Measurements from ENCODE around the gene PDE10A. TPM values are rescaled to one million over a fixed set of nuclear protein-coding genes. Genes with fewer than 3 reads are reported as not detected.

PDE10A gene
- total and polyA plus RNA-seq, 2 of the 4 experiments (the other 2 are of a cell fraction): 3.4 to 12.4 TPM

DNA sequence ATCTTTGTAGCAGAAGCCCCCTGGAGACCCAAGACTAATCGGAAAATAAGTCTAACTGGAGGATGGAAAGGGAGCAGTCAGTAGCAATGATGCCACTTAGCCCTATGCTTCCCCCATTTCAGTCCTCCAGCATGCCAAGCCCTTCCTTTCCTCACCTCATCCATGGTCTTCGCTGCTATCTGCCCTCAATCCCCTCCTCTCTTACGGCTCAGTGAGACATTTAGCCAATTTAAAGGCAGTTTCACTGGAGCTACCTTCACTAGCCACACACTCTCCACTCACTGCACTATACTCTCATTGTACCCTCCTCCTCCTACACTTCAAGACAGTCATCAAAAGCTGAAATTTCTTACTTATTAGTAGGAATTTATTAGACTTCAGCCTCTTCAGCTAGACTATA lies 111.2 kb downstream of the PDE10A start:
- Histone ChIP-seq H3K79me1 (ENCODE audit: low read depth in 1 of 2, low read length in 2 of 2) (peaks cover 10 to 24% of the 10 kb centered on the region in 2 experiments), H3K36me3 (ENCODE audit: control insufficient read depth, insufficient read depth, low read length) (no peaks in the 10 kb centered on the region), H3K9ac (ENCODE audit: low read depth, low read length) (no peak overlapping the region), H3K27me3 (ENCODE audit: control insufficient read depth, insufficient read depth, low read length) (no peaks in the 10 kb centered on the region), H4K8ac (ENCODE audit: low read depth in 2 of 2, low read length in 2 of 2) (no peak overlapping the region), H3K4me3 (ENCODE audit: insufficient read depth, low read depth, low read length) (no peak overlapping the region), H4K91ac (ENCODE audit: insufficient read depth, low read depth, low read length) (no peak overlapping the region), H3K4ac (ENCODE audit: low read depth, low read length) (no peak overlapping the region), H3K27ac (ENCODE audit: insufficient read depth, low read length) (no peak overlapping the region), H2BK15ac (ENCODE audit: low read depth, low read length) (no peak overlapping the region), H3K23ac (ENCODE audit: low read depth, low read length) (no peak overlapping the region), H3K4me2 (ENCODE audit: low read depth, low read length) (no peak overlapping the region), H3K56ac (ENCODE audit: extremely low read depth, insufficient read depth, low read length) (no peak overlapping the region), H2BK5ac (ENCODE audit: low read depth, low read length, poor library complexity, severe bottlenecking) (no peak overlapping the region), H3K9me3 (ENCODE audit: control insufficient read depth, insufficient read depth, low read length) (no peaks in the 10 kb centered on the region), H2AK9ac (replicated peaks; ENCODE audit: low read depth, low read length, poor library complexity) (no peak overlapping the region), H3K4me1 (ENCODE audit: control insufficient read depth, insufficient read depth, low read length) (no peaks in the 10 kb centered on the region), H4K5ac (ENCODE audit: low read depth, low read length) (no peak overlapping the region), H3K9me1 (ENCODE audit: insufficient read depth, low read length) (no peaks in the 10 kb centered on the region), H2AK5ac (ENCODE audit: low read depth, low read length) (no peak overlapping the region), H3K14ac (replicated peaks; ENCODE audit: low read depth, low read length) (no peak overlapping the region), H2BK20ac (ENCODE audit: low read depth, low read length) (no peak overlapping the region), H2AFZ (replicated peaks; ENCODE audit: low read length, poor library complexity) (no peak overlapping the region), H2BK120ac (ENCODE audit: low read depth, low read length) (no peak overlapping the region), H3K18ac (ENCODE audit: low read depth, low read length) (no peak overlapping the region), H4K20me1 (ENCODE audit: insufficient read depth, low read length) (no peaks in the 10 kb centered on the region)
- DNase-seq (no peak), ATAC-seq (ENCODE audit: low read depth) (no peak)
- intact Hi-C loops (cut with micrococcal nuclease) (no loop called here), dilution Hi-C loops (cut with HindIII; ENCODE audit: low sequenced_read_pairs, unreplicated experiment) (no loop called here), in situ Hi-C loops (cut with MboI; ENCODE audit: low sequenced_read_pairs) (no loop called here)
- WGBS, 2 experiments (ENCODE audit: extremely low coverage in 2 of 2, insufficient read length in 1 of 2): 64% methylated on average over 2 of the region's 3 CpGs; no CpG with 5 or more reads in 1 of the 2 experiments
- TF ChIP-seq CEBPB (IDR thresholded peaks at IDR 0.05; ENCODE audit: low read depth, low read length) (no peak), MXI1 (IDR thresholded peaks at IDR 0.05; ENCODE audit: borderline replicate concordance, low read depth, low read length) (no peak), SMC3 (IDR thresholded peaks at IDR 0.05; ENCODE audit: low read depth, low read length) (no peak), RAD21 (IDR thresholded peaks at IDR 0.05; ENCODE audit: low read length) (no peak), MAFK (IDR thresholded peaks at IDR 0.05; ENCODE audit: low read depth, low read length) (no peak), CHD1 (IDR thresholded peaks at IDR 0.05; ENCODE audit: low read depth, low read length) (no peak), BHLHE40 (IDR thresholded peaks at IDR 0.05; ENCODE audit: low read depth, low read length) (no peak), RCOR1 (IDR thresholded peaks at IDR 0.05; ENCODE audit: insufficient replicate concordance, low read length) (no peak), FOS (IDR thresholded peaks at IDR 0.05; ENCODE audit: low read depth, low read length) (no peak), RFX5 (IDR thresholded peaks at IDR 0.05; ENCODE audit: low read depth, low read length) (no peak), MAZ (IDR thresholded peaks at IDR 0.05; ENCODE audit: borderline replicate concordance, low read depth, low read length) (no peak), POLR2A (IDR thresholded peaks at IDR 0.05; ENCODE audit: low read depth, low read length) (no peak), NFE2L2 (IDR thresholded peaks at IDR 0.05; ENCODE audit: low read depth, low read length) (no peak)
- TF ChIP-seq, protein P1, sequence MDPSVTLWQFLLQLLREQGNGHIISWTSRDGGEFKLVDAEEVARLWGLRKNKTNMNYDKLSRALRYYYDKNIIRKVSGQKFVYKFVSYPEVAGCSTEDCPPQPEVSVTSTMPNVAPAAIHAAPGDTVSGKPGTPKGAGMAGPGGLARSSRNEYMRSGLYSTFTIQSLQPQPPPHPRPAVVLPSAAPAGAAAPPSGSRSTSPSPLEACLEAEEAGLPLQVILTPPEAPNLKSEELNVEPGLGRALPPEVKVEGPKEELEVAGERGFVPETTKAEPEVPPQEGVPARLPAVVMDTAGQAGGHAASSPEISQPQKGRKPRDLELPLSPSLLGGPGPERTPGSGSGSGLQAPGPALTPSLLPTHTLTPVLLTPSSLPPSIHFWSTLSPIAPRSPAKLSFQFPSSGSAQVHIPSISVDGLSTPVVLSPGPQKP (IDR thresholded peaks at IDR 0.05; ENCODE audit: borderline replicate concordance, low read depth, low read length): no peak
- TF ChIP-seq, protein P2, sequence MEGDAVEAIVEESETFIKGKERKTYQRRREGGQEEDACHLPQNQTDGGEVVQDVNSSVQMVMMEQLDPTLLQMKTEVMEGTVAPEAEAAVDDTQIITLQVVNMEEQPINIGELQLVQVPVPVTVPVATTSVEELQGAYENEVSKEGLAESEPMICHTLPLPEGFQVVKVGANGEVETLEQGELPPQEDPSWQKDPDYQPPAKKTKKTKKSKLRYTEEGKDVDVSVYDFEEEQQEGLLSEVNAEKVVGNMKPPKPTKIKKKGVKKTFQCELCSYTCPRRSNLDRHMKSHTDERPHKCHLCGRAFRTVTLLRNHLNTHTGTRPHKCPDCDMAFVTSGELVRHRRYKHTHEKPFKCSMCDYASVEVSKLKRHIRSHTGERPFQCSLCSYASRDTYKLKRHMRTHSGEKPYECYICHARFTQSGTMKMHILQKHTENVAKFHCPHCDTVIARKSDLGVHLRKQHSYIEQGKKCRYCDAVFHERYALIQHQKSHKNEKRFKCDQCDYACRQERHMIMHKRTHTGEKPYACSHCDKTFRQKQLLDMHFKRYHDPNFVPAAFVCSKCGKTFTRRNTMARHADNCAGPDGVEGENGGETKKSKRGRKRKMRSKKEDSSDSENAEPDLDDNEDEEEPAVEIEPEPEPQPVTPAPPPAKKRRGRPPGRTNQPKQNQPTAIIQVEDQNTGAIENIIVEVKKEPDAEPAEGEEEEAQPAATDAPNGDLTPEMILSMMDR (conservative IDR thresholded peaks at IDR 0.05; ENCODE audit: low read depth, low read length): no peak
- TF ChIP-seq, protein P3, sequence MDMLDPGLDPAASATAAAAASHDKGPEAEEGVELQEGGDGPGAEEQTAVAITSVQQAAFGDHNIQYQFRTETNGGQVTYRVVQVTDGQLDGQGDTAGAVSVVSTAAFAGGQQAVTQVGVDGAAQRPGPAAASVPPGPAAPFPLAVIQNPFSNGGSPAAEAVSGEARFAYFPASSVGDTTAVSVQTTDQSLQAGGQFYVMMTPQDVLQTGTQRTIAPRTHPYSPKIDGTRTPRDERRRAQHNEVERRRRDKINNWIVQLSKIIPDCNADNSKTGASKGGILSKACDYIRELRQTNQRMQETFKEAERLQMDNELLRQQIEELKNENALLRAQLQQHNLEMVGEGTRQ (IDR thresholded peaks at IDR 0.05; ENCODE audit: low read depth, low read length): no peak
- POLR2A ChIA-PET (ENCODE audit: unreplicated experiment): no interaction called here
- no TSS peak for BruUV-seq (replicated peaks)
- CTCF ChIA-PET: no interaction called here
